Loucy (cell line): ENCODE data around the gene RNF2.

ENCODE experiments used
- H2AFZ ChIP-seq: fragments of 200-600 bp; sonication (generic); 2 replicates; pipeline ENCODE4 v1.6.0; 2016; ENCODE audit warnings: antibody characterized with exemption, mild to moderate bottlenecking, low read length, moderate library complexity
- H3F3A ChIP-seq: fragments of 200-600 bp; 2 replicates; pipeline ENCODE4 v1.6.0; 2016; ENCODE audit warnings: antibody characterized with exemption, low read depth, mild to moderate bottlenecking
- H3K27me3 ChIP-seq: fragments of 200-600 bp; sonication (generic); 2 replicates; pipeline ENCODE4 v1.6.1; 2014; ENCODE audit warnings: low read length, mild to moderate bottlenecking; ENCODE audit not compliant: insufficient read depth, poor library complexity, severe bottlenecking
- H3K36me3 ChIP-seq: fragments of 200-600 bp; sonication (generic); 2 replicates; pipeline ENCODE4 v1.6.1; 2016; ENCODE audit warnings: low read length; ENCODE audit not compliant: insufficient read depth
- H3K4me1 ChIP-seq: fragments of 200-600 bp; sonication (generic); 2 replicates; pipeline ENCODE4 v1.5.1; 2014; ENCODE audit warnings: low read length, mild to moderate bottlenecking; ENCODE audit not compliant: insufficient read depth, poor library complexity, severe bottlenecking
- H3K4me2 ChIP-seq: fragments of 200-600 bp; sonication (generic); 2 replicates; pipeline ENCODE4 v1.6.0; 2014; ENCODE audit warnings: antibody characterized with exemption, low read length, low read depth, mild to moderate bottlenecking; ENCODE audit not compliant: poor library complexity, severe bottlenecking
- H3K4me3 ChIP-seq: fragments of 200-600 bp; sonication (generic); 2 replicates; pipeline ENCODE4 v1.5.1; 2014; ENCODE audit warnings: low read length, mild to moderate bottlenecking, mixed read lengths; ENCODE audit not compliant: poor library complexity, severe bottlenecking
- H3K79me2 ChIP-seq: fragments of 200-600 bp; sonication (generic); 2 replicates; pipeline ENCODE4 v1.6.1; 2014; ENCODE audit warnings: low read length; ENCODE audit not compliant: insufficient read depth
- H3K9ac ChIP-seq: fragments of 200-600 bp; sonication (generic); 2 replicates; pipeline ENCODE4 v1.6.0; 2014; ENCODE audit warnings: mild to moderate bottlenecking, low read depth, low read length, moderate library complexity; ENCODE audit not compliant: poor library complexity, severe bottlenecking
- H3K9me2 ChIP-seq: fragments of 200-600 bp; sonication (generic); replicated peaks from 2 replicates; pipeline ENCODE4 v1.6.1; 2016; ENCODE audit warnings: low read depth, low read length, mixed read lengths
- H3K9me3 ChIP-seq: fragments of 200-600 bp; sonication (generic); 2 replicates; pipeline ENCODE4 v1.6.1; 2014; ENCODE audit warnings: mild to moderate bottlenecking, antibody characterized with exemption, low read length, low read depth; ENCODE audit not compliant: insufficient read depth
- H4K20me1 ChIP-seq: fragments of 200-600 bp; sonication (generic); 2 replicates; pipeline ENCODE4 v1.6.0; 2014; ENCODE audit warnings: antibody characterized with exemption, low read length, mild to moderate bottlenecking; ENCODE audit not compliant: insufficient read depth, poor library complexity, severe bottlenecking
- EZH2phosphoT487 ChIP-seq: fragments of 200-600 bp; IDR thresholded peaks from 2 replicates; pipeline ENCODE4 v1.6.1; 2018; ENCODE audit warnings: antibody characterized with exemption, mild to moderate bottlenecking, moderate library complexity, borderline replicate concordance
- TF ChIP-seq, protein P1 (sequence below): fragments of 200-600 bp; sonication (generic); conservative IDR thresholded peaks from 2 replicates; pipeline ENCODE4 v1.5.1; 2014; ENCODE audit warnings: mild to moderate bottlenecking, antibody characterized with exemption, low read length

The RNF2 gene

GRCh38 chr1:185073725-185074124, 28.4 kb downstream of the RNF2 start:
- H3K9me3 ChIP-seq = no peaks in the 10 kb centered on the region
- no peak overlapping the region for H3K4me3 ChIP-seq
- H3K27me3 ChIP-seq = no peaks in the 10 kb centered on the region
- H3K9ac ChIP-seq = no peak overlapping the region
- TF ChIP-seq, protein P1, sequence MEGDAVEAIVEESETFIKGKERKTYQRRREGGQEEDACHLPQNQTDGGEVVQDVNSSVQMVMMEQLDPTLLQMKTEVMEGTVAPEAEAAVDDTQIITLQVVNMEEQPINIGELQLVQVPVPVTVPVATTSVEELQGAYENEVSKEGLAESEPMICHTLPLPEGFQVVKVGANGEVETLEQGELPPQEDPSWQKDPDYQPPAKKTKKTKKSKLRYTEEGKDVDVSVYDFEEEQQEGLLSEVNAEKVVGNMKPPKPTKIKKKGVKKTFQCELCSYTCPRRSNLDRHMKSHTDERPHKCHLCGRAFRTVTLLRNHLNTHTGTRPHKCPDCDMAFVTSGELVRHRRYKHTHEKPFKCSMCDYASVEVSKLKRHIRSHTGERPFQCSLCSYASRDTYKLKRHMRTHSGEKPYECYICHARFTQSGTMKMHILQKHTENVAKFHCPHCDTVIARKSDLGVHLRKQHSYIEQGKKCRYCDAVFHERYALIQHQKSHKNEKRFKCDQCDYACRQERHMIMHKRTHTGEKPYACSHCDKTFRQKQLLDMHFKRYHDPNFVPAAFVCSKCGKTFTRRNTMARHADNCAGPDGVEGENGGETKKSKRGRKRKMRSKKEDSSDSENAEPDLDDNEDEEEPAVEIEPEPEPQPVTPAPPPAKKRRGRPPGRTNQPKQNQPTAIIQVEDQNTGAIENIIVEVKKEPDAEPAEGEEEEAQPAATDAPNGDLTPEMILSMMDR = no peak
- no peak for TF ChIP-seq EZH2phosphoT487
- H2AFZ ChIP-seq = no peak overlapping the region
- peaks cover 97% of the 10 kb centered on the region for H3K79me2 ChIP-seq
- no peak overlapping the region for H3K4me2 ChIP-seq
- peaks cover 38% of the 10 kb centered on the region for H4K20me1 ChIP-seq
- peaks cover 11% of the 10 kb centered on the region for H3K4me1 ChIP-seq
- no peaks in the 10 kb centered on the region for H3F3A ChIP-seq
- H3K36me3 ChIP-seq = no peaks in the 10 kb centered on the region; the same call in 1 of the 2 replicates
- H3K9me2 ChIP-seq = no peaks in the 10 kb centered on the region

- no peaks in the 10 kb centered on the region for H3K9me3 ChIP-seq
- H3K4me3 ChIP-seq = no peak overlapping the region
- peaks cover 7% of the 10 kb centered on the region for H3K4me1 ChIP-seq
- H3K4me2 ChIP-seq = no peak overlapping the region
- no peaks in the 10 kb centered on the region for H3F3A ChIP-seq
- TF ChIP-seq, protein P1 = no peak
- no peak for TF ChIP-seq EZH2phosphoT487
- peaks cover 97% of the 10 kb centered on the region for H3K79me2 ChIP-seq
- H3K9me2 ChIP-seq = no peaks in the 10 kb centered on the region
- no peak overlapping the region for H2AFZ ChIP-seq
- no peak overlapping the region for H3K9ac ChIP-seq
- H4K20me1 ChIP-seq = peaks cover 32% of the 10 kb centered on the region
- H3K36me3 ChIP-seq = no peaks in the 10 kb centered on the region; the same call in 1 of the 2 replicates
- H3K27me3 ChIP-seq = no peaks in the 10 kb centered on the region
Measured at GRCh38 chr1:185074307-185074706, 28.9 kb downstream of the RNF2 start.

GRCh38 chr1:185075476-185075875, 30.1 kb downstream of the RNF2 start:
- no peaks in the 10 kb centered on the region; the same call in 1 of the 2 replicates for H3K36me3 ChIP-seq
- H4K20me1 ChIP-seq = peaks cover 28% of the 10 kb centered on the region
- H3K27me3 ChIP-seq = no peaks in the 10 kb centered on the region
- peaks cover 7% of the 10 kb centered on the region for H3K4me1 ChIP-seq
- H3K9me2 ChIP-seq = no peaks in the 10 kb centered on the region
- no peak overlapping the region for H3K9ac ChIP-seq
- no peaks in the 10 kb centered on the region for H3K9me3 ChIP-seq
- peaks cover 97% of the 10 kb centered on the region for H3K79me2 ChIP-seq
- H3K4me3 ChIP-seq = no peak overlapping the region
- H3K4me2 ChIP-seq = no peak overlapping the region
- H3F3A ChIP-seq = no peaks in the 10 kb centered on the region
- TF ChIP-seq, protein P1 = no peak
- TF ChIP-seq EZH2phosphoT487 = no peak
- no peak overlapping the region for H2AFZ ChIP-seq
